ENCODE results near the gene ADAP2. TPM values are rescaled to one million over a fixed set of nuclear protein-coding genes. Genes with fewer than 3 reads are reported as not detected.

Gene ADAP2
- total and polyA plus RNA-seq, 10 of the 15 experiments (the other 5 are each of a cell fraction or from before 2014, with no cell fraction given), result 0.15 to 13.6 (median 6.8) TPM

DNA sequence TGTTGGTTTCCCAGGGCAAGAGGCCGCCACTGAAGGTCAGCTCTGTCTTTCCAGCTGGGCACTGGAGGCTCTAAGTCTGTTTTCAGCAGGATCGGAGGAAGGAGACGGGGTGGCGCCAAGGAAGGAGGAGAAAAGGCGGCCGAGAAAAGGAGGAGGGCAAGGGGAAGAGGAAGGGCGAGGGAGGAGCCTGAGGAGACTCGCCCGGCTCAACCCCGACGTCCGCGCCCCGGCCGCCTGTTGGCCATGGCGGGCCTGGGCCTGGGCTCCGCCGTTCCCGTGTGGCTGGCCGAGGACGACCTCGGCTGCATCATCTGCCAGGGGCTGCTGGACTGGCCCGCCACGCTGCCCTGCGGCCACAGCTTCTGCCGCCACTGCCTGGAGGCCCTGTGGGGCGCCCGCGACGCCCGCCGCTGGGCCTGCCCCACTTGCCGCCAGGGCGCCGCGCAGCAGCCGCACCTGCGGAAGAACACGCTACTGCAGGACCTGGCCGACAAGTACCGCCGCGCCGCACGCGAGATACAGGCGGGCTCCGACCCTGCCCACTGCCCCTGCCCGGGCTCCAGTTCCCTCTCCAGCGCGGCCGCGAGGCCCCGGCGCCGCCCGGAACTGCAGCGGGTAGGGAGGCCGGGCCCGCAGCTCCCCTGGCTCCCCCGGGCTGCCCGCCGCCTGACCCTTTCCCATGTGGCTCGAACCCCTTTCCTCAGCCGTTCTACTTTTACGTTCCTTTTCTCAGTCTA is 49.3 kb downstream of the ADAP2 start, which contains the start of gene RNF135 (continued):
- TF ChIP-seq, protein P1, sequence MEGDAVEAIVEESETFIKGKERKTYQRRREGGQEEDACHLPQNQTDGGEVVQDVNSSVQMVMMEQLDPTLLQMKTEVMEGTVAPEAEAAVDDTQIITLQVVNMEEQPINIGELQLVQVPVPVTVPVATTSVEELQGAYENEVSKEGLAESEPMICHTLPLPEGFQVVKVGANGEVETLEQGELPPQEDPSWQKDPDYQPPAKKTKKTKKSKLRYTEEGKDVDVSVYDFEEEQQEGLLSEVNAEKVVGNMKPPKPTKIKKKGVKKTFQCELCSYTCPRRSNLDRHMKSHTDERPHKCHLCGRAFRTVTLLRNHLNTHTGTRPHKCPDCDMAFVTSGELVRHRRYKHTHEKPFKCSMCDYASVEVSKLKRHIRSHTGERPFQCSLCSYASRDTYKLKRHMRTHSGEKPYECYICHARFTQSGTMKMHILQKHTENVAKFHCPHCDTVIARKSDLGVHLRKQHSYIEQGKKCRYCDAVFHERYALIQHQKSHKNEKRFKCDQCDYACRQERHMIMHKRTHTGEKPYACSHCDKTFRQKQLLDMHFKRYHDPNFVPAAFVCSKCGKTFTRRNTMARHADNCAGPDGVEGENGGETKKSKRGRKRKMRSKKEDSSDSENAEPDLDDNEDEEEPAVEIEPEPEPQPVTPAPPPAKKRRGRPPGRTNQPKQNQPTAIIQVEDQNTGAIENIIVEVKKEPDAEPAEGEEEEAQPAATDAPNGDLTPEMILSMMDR (IDR thresholded peaks at IDR 0.05 in 2 of 3, conservative IDR thresholded peaks at IDR 0.05 in 1 of 3; ENCODE audit: control insufficient read depth in 2 of 3, extremely low read depth in 1 of 3, insufficient read depth in 1 of 3, low read depth in 3 of 3, low read length in 3 of 3), result peak in 2 of 3 experiments; percentile 2 to 25; a peak in 1 of 6 replicates
- TF ChIP-seq, protein P2, sequence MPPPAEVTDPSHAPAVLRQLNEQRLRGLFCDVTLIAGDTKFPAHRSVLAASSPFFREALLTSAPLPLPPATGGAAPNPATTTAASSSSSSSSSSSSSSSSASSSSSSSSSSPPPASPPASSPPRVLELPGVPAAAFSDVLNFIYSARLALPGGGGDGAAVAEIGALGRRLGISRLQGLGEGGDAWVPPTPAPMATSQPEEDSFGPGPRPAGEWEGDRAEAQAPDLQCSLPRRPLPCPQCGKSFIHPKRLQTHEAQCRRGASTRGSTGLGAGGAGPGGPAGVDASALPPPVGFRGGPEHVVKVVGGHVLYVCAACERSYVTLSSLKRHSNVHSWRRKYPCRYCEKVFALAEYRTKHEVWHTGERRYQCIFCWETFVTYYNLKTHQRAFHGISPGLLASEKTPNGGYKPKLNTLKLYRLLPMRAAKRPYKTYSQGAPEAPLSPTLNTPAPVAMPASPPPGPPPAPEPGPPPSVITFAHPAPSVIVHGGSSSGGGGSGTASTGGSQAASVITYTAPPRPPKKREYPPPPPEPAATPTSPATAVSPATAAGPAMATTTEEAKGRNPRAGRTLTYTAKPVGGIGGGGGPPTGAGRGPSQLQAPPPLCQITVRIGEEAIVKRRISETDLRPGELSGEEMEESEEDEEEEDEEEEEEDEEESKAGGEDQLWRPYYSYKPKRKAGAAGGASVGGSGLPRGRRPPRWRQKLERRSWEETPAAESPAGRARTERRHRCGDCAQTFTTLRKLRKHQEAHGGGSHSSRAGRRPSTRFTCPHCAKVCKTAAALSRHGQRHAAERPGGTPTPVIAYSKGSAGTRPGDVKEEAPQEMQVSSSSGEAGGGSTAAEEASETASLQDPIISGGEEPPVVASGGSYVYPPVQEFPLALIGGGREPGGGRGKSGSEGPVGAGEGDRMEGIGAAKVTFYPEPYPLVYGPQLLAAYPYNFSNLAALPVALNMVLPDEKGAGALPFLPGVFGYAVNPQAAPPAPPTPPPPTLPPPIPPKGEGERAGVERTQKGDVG (CRISPR knock-in tag; IDR thresholded peaks at IDR 0.05), result no peak
- TF ChIP-seq ZBED1 (IDR thresholded peaks at IDR 0.05; ENCODE audit: borderline replicate concordance) (peak; percentile 12; the same call in 1 of the 2 replicates), KLF5 (IDR thresholded peaks at IDR 0.05; ENCODE audit: partially characterized antibody) (no peak), SMARCA5 (IDR thresholded peaks at IDR 0.05) (peak; percentile 96), RAD51 (IDR thresholded peaks at IDR 0.05) (no peak), RB1 (IDR thresholded peaks at IDR 0.05; ENCODE audit: borderline replicate concordance) (peak; percentile 84; the same call in 1 of the 2 replicates), YY1 (IDR thresholded peaks at IDR 0.05; ENCODE audit: low read depth, low read length) (peak; percentile 91)
- TF ChIP-seq, protein P3, sequence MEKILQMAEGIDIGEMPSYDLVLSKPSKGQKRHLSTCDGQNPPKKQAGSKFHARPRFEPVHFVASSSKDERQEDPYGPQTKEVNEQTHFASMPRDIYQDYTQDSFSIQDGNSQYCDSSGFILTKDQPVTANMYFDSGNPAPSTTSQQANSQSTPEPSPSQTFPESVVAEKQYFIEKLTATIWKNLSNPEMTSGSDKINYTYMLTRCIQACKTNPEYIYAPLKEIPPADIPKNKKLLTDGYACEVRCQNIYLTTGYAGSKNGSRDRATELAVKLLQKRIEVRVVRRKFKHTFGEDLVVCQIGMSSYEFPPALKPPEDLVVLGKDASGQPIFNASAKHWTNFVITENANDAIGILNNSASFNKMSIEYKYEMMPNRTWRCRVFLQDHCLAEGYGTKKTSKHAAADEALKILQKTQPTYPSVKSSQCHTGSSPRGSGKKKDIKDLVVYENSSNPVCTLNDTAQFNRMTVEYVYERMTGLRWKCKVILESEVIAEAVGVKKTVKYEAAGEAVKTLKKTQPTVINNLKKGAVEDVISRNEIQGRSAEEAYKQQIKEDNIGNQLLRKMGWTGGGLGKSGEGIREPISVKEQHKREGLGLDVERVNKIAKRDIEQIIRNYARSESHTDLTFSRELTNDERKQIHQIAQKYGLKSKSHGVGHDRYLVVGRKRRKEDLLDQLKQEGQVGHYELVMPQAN (conservative IDR thresholded peaks at IDR 0.05), result peak; percentile 72; the same call in 1 of the 2 replicates
- TF ChIP-seq, protein P4, sequence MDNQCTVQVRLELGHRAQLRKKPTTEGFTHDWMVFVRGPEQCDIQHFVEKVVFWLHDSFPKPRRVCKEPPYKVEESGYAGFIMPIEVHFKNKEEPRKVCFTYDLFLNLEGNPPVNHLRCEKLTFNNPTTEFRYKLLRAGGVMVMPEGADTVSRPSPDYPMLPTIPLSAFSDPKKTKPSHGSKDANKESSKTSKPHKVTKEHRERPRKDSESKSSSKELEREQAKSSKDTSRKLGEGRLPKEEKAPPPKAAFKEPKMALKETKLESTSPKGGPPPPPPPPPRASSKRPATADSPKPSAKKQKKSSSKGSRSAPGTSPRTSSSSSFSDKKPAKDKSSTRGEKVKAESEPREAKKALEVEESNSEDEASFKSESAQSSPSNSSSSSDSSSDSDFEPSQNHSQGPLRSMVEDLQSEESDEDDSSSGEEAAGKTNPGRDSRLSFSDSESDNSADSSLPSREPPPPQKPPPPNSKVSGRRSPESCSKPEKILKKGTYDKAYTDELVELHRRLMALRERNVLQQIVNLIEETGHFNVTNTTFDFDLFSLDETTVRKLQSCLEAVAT (IDR thresholded peaks at IDR 0.05), result no peak
- TF ChIP-seq, protein P5, sequence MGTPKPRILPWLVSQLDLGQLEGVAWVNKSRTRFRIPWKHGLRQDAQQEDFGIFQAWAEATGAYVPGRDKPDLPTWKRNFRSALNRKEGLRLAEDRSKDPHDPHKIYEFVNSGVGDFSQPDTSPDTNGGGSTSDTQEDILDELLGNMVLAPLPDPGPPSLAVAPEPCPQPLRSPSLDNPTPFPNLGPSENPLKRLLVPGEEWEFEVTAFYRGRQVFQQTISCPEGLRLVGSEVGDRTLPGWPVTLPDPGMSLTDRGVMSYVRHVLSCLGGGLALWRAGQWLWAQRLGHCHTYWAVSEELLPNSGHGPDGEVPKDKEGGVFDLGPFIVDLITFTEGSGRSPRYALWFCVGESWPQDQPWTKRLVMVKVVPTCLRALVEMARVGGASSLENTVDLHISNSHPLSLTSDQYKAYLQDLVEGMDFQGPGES (IDR thresholded peaks at IDR 0.05), result no peak
- TF ChIP-seq, protein P6, sequence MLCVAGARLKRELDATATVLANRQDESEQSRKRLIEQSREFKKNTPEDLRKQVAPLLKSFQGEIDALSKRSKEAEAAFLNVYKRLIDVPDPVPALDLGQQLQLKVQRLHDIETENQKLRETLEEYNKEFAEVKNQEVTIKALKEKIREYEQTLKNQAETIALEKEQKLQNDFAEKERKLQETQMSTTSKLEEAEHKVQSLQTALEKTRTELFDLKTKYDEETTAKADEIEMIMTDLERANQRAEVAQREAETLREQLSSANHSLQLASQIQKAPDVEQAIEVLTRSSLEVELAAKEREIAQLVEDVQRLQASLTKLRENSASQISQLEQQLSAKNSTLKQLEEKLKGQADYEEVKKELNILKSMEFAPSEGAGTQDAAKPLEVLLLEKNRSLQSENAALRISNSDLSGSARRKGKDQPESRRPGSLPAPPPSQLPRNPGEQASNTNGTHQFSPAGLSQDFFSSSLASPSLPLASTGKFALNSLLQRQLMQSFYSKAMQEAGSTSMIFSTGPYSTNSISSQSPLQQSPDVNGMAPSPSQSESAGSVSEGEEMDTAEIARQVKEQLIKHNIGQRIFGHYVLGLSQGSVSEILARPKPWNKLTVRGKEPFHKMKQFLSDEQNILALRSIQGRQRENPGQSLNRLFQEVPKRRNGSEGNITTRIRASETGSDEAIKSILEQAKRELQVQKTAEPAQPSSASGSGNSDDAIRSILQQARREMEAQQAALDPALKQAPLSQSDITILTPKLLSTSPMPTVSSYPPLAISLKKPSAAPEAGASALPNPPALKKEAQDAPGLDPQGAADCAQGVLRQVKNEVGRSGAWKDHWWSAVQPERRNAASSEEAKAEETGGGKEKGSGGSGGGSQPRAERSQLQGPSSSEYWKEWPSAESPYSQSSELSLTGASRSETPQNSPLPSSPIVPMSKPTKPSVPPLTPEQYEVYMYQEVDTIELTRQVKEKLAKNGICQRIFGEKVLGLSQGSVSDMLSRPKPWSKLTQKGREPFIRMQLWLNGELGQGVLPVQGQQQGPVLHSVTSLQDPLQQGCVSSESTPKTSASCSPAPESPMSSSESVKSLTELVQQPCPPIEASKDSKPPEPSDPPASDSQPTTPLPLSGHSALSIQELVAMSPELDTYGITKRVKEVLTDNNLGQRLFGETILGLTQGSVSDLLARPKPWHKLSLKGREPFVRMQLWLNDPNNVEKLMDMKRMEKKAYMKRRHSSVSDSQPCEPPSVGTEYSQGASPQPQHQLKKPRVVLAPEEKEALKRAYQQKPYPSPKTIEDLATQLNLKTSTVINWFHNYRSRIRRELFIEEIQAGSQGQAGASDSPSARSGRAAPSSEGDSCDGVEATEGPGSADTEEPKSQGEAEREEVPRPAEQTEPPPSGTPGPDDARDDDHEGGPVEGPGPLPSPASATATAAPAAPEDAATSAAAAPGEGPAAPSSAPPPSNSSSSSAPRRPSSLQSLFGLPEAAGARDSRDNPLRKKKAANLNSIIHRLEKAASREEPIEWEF (IDR thresholded peaks at IDR 0.05; ENCODE audit: insufficient replicate concordance, low read depth, low read length), result no peak

Measured in GM12878 (cell line).